DOHH2 (cell line): ENCODE measurements around the gene MROH7.

Experiments used
- H3F3A ChIP-seq: fragments of 200-600 bp; sonication (generic), shearing (Covaris generic); 2 replicates; pipeline ENCODE4 v1.6.0; 2016; ENCODE audit warnings: antibody characterized with exemption, mild to moderate bottlenecking; ENCODE audit not compliant: control insufficient read depth, insufficient read depth
- H3K27ac ChIP-seq: fragments of 200-600 bp; sonication (generic); 2 replicates; pipeline ENCODE4 v1.5.1; 2014; ENCODE audit warnings: low read depth, mild to moderate bottlenecking, low read length, moderate library complexity
- H3K27me3 ChIP-seq: fragments of 200-600 bp; sonication (generic); 2 replicates; pipeline ENCODE4 v1.6.1; 2014; ENCODE audit warnings: mild to moderate bottlenecking, low read length, mixed read lengths; ENCODE audit not compliant: control insufficient read depth
- H3K36me3 ChIP-seq: fragments of 200-600 bp; sonication (generic); 2 replicates; pipeline ENCODE4 v1.6.1; 2014; ENCODE audit warnings: mild to moderate bottlenecking, low read length, moderate library complexity, mixed read lengths; ENCODE audit not compliant: control insufficient read depth
- H3K4me1 ChIP-seq: fragments of 200-600 bp; sonication (generic); 2 replicates; pipeline ENCODE4 v1.6.1; 2014; ENCODE audit warnings: mild to moderate bottlenecking, low read length, mixed read lengths; ENCODE audit not compliant: control insufficient read depth
- H3K4me2 ChIP-seq: fragments of 200-600 bp; sonication (generic); 2 replicates; pipeline ENCODE4 v1.6.0; 2014; ENCODE audit warnings: mild to moderate bottlenecking, low read length, moderate library complexity
- H3K4me3 ChIP-seq: fragments of 200-600 bp; sonication (generic); 2 replicates; pipeline ENCODE4 v1.5.1; 2014; ENCODE audit warnings: mild to moderate bottlenecking, low read length, mixed read lengths
- H3K79me2 ChIP-seq: fragments of 200-600 bp; sonication (generic); 2 replicates; pipeline ENCODE4 v1.6.1; 2014; ENCODE audit warnings: mild to moderate bottlenecking, low read length, mixed read lengths; ENCODE audit not compliant: control insufficient read depth
- H3K9me2 ChIP-seq: fragments of 200-600 bp; sonication (generic); replicated peaks from 2 replicates; pipeline ENCODE4 v1.6.1; 2014; ENCODE audit warnings: mild to moderate bottlenecking, low read length, mixed read lengths; ENCODE audit not compliant: control insufficient read depth
- H3K9me3 ChIP-seq: fragments of 200-600 bp; sonication (generic); 2 replicates; pipeline ENCODE4 v1.6.1; 2014; ENCODE audit warnings: antibody characterized with exemption, low read length, mixed read lengths; ENCODE audit not compliant: control insufficient read depth, insufficient read depth
- H4K20me1 ChIP-seq: fragments of 200-600 bp; sonication (generic); 2 replicates; pipeline ENCODE4 v1.6.0; 2014; ENCODE audit warnings: low read depth, mild to moderate bottlenecking, antibody characterized with exemption, low read length, moderate library complexity; ENCODE audit not compliant: control insufficient read depth, insufficient read depth
- EZH2phosphoT487 ChIP-seq: fragments of 200-600 bp; sonication (generic); IDR thresholded peaks from 2 replicates; pipeline ENCODE4 v1.6.1; 2017; ENCODE audit warnings: borderline replicate concordance, mild to moderate bottlenecking, antibody characterized with exemption, low read length, moderate library complexity, mixed read lengths
- TF ChIP-seq, protein P1 (sequence below): fragments of 200-600 bp; sonication (generic); IDR thresholded peaks from one replicate; pipeline ENCODE4 v1.5.1; 2014; ENCODE audit warnings: antibody characterized with exemption, mild to moderate bottlenecking, low read depth, low read length; ENCODE audit not compliant: poor library complexity, severe bottlenecking

The MROH7 gene

DNA sequence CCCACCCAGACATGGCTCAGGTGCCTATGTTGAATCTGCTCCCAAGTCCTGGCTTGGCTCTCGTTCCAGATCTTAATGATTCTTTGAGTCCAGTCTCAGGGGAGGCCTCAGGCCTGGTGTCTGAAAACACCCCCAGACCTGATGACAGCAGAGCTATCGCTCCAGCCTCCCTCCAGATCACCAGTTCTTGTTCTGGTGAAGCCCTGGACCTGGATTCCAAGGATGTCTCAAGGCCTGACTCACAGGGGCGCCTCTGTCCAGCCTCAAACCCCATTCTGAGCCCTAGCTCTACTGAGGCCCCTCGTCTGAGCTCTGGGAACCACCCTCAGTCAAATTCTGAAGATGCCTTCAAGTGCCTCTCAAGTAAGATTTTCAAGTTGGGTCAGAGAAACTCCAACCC is 11.4 kb downstream of the MROH7 start:
- Histone ChIP-seq H3K79me2 (no peaks in the 10 kb centered on the region), H3K4me3 (no peak overlapping the region), H3K4me2 (no peak overlapping the region), H3K36me3 (no peaks in the 10 kb centered on the region), H4K20me1 (no peaks in the 10 kb centered on the region), H3F3A (no peaks in the 10 kb centered on the region), H3K9me2 (no peaks in the 10 kb centered on the region), H3K27me3 (no peaks in the 10 kb centered on the region), H3K4me1 (no peaks in the 10 kb centered on the region), H3K9me3 (peaks cover 2% of the 10 kb centered on the region), H3K27ac (no peak overlapping the region)
- TF ChIP-seq, protein P1, sequence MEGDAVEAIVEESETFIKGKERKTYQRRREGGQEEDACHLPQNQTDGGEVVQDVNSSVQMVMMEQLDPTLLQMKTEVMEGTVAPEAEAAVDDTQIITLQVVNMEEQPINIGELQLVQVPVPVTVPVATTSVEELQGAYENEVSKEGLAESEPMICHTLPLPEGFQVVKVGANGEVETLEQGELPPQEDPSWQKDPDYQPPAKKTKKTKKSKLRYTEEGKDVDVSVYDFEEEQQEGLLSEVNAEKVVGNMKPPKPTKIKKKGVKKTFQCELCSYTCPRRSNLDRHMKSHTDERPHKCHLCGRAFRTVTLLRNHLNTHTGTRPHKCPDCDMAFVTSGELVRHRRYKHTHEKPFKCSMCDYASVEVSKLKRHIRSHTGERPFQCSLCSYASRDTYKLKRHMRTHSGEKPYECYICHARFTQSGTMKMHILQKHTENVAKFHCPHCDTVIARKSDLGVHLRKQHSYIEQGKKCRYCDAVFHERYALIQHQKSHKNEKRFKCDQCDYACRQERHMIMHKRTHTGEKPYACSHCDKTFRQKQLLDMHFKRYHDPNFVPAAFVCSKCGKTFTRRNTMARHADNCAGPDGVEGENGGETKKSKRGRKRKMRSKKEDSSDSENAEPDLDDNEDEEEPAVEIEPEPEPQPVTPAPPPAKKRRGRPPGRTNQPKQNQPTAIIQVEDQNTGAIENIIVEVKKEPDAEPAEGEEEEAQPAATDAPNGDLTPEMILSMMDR, result no peak
- TF ChIP-seq EZH2phosphoT487, result no peak

DNA sequence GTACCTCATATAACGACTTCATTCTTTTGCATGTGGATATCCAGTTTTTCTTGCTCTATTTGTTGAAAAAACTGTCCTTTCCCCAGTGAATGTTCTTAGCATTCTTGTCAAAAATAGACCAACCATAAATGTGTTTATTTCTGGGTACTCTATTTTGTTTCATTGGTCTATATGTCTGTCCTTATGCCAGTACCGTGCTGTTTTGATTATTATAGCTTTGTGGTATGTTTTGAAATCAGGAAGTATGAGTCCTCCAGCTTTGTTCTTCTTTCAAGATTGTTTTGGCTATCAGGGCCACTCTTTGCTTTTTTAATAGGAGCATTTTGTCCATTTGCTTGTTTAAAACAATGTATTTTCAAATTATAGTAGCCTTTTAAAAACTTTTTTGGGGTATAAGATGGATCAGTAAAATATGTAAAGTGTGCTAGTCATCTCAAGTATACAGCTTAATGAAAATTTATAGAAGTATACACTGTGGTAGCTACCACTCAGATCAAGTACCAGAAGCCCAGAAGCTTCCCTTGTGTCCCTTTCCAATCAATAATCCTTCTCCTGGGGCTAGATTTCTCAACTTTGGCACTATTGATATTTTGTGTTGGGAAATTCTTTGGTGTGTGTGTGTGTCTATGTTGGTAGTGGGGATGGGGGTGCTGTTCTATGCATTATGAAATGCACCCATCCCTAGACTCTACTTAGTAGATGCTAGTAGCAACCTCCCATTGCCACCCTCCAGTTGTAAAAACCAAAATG is 16.8 kb downstream of the MROH7 start:
- no peaks in the 10 kb centered on the region for H3K36me3 ChIP-seq
- TF ChIP-seq, protein P1, result no peak
- TF ChIP-seq EZH2phosphoT487, result no peak
- H3K4me3 ChIP-seq, result no peak overlapping the region
- H3K4me1 ChIP-seq, result no peaks in the 10 kb centered on the region
- no peaks in the 10 kb centered on the region for H3K9me2 ChIP-seq
- no peaks in the 10 kb centered on the region for H3F3A ChIP-seq
- no peak overlapping the region for H3K27ac ChIP-seq
- H3K4me2 ChIP-seq, result no peak overlapping the region
- no peaks in the 10 kb centered on the region for H3K79me2 ChIP-seq
- no peaks in the 10 kb centered on the region; the same call in 1 of the 2 replicates for H3K27me3 ChIP-seq
- H4K20me1 ChIP-seq, result no peaks in the 10 kb centered on the region
- peaks cover 10% of the 10 kb centered on the region for H3K9me3 ChIP-seq

DNA sequence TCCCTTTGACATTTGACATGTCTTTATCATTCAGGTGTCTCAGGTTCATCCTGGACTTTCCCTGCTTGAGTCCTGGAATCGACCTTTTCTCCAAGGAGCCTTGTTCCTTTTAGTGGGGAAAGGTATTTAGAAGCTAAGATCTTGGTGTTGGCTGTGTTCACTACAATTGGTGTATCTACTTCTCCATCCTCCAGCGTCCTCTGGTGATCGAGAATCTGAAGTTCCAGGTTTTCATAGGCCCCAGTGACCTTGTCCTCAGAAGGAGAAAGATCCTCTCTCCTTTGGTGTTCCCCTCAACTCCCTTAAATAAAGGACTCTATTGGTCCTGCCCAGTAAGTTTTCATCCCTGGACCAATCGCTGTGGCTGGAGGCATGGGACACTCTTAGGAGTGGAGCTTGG is 22.1 kb downstream of the MROH7 start:
- TF ChIP-seq, protein P1, result no peak
- TF ChIP-seq EZH2phosphoT487, result no peak
- Histone ChIP-seq H3K9me2 (no peaks in the 10 kb centered on the region), H3K4me2 (no peak overlapping the region), H3F3A (no peaks in the 10 kb centered on the region), H3K27me3 (no peaks in the 10 kb centered on the region; the same call in none of the 2 replicates), H3K79me2 (no peaks in the 10 kb centered on the region), H3K4me3 (no peak overlapping the region), H3K36me3 (no peaks in the 10 kb centered on the region), H3K9me3 (peaks cover under 1% of the 10 kb centered on the region; the same call in 1 of the 2 replicates), H3K4me1 (no peaks in the 10 kb centered on the region), H3K27ac (no peak overlapping the region), H4K20me1 (no peaks in the 10 kb centered on the region)
